Measurements from ENCODE around the gene NVL.
"Not testable (repeated sequence)": the region's sequence is repeated elsewhere in the genome, so short reads cannot be mapped to it uniquely, and the experiment has no call there.

Gene NVL

GRCh38 chr1:224317383-224318045 is 12.5 kb downstream of the NVL start:
- Histone ChIP-seq H3K4me3 (no peak overlapping the region), H3K27ac (no peak overlapping the region)
- DNase-seq (ENCODE audit: low spot score), result no peak
- no peak for TF ChIP-seq CTCF (IDR thresholded peaks at IDR 0.05)

- Histone ChIP-seq H3K4me3 (no peak overlapping the region), H3K27ac (no peak overlapping the region)
- no peak for DNase-seq (ENCODE audit: low spot score)
- no peak for TF ChIP-seq CTCF (IDR thresholded peaks at IDR 0.05)
Observed at GRCh38 chr1:224312025-224312424, 17.9 kb downstream of the NVL start.

GRCh38 chr1:224311503-224311902 is 18.5 kb downstream of the NVL start:
- H3K4me3 ChIP-seq; H3K27ac ChIP-seq; DNase-seq (ENCODE audit: low spot score): not testable (repeated sequence)

- Histone ChIP-seq H3K27ac (no peak overlapping the region), H3K4me3 (no peak overlapping the region)
- TF ChIP-seq CTCF (IDR thresholded peaks at IDR 0.05), result no peak
- DNase-seq (ENCODE audit: low spot score), result no peak
Observed at GRCh38 chr1:224308064-224308463, 21.9 kb downstream of the NVL start.

GRCh38 chr1:224304767-224305166 is 25.2 kb downstream of the NVL start:
- TF ChIP-seq CTCF (IDR thresholded peaks at IDR 0.05), result no peak
- Histone ChIP-seq H3K27ac (no peak overlapping the region), H3K4me3 (no peak overlapping the region)
- DNase-seq (ENCODE audit: low spot score), result no peak

- DNase-seq (ENCODE audit: low spot score), result no peak
- no peak overlapping the region for H3K4me3 ChIP-seq
- no peak overlapping the region for H3K27ac ChIP-seq
- no peak for TF ChIP-seq CTCF (IDR thresholded peaks at IDR 0.05)
Observed at GRCh38 chr1:224302947-224303346, 27.0 kb downstream of the NVL start.

GRCh38 chr1:224301391-224301790 is 28.6 kb downstream of the NVL start:
- no peak for DNase-seq (ENCODE audit: low spot score)
- H3K4me3 ChIP-seq, result no peak overlapping the region
- H3K27ac ChIP-seq, result no peak overlapping the region
- no peak for TF ChIP-seq CTCF (IDR thresholded peaks at IDR 0.05)
